KMS-11 (cell line): ENCODE measurements around the gene GPR34.

Experiments used
- H2AFZ ChIP-seq: fragments of 200-600 bp; sonication (generic); 2 replicates; pipeline ENCODE4 v1.6.1; 2016; ENCODE audit warnings: antibody characterized with exemption, mixed run types, low read depth
- H3K27ac ChIP-seq: fragments of 200-600 bp; sonication (generic); 2 replicates; pipeline ENCODE4 v1.6.1; 2016; ENCODE audit warnings: mild to moderate bottlenecking, mixed run types
- H3K27me3 ChIP-seq: fragments of 200-600 bp; sonication (generic); 2 replicates; pipeline ENCODE4 v1.6.1; 2017; ENCODE audit warnings: mild to moderate bottlenecking, low read depth, mixed run types, moderate library complexity; ENCODE audit not compliant: insufficient read depth
- H3K36me3 ChIP-seq: fragments of 200-600 bp; sonication (generic); 2 replicates; pipeline ENCODE4 v1.6.1; 2017; ENCODE audit warnings: mild to moderate bottlenecking, mixed run types; ENCODE audit not compliant: insufficient read depth
- H3K4me1 ChIP-seq: fragments of 200-600 bp; sonication (generic); 2 replicates; pipeline ENCODE4 v1.6.1; 2016; ENCODE audit warnings: mild to moderate bottlenecking, low read depth, mixed run types; ENCODE audit not compliant: poor library complexity, severe bottlenecking
- H3K4me2 ChIP-seq: fragments of 200-600 bp; sonication (generic); 2 replicates; pipeline ENCODE4 v1.7.0; 2016; ENCODE audit warnings: mild to moderate bottlenecking, mixed run types
- H3K4me3 ChIP-seq: fragments of 200-600 bp; sonication (generic); IDR thresholded peaks from 2 replicates; pipeline ENCODE4 v1.6.1; 2017; ENCODE audit warnings: low read depth, low read length, mixed read lengths; ENCODE audit not compliant: insufficient read depth
- H3K79me2 ChIP-seq: fragments of 200-600 bp; sonication (generic); 2 replicates; pipeline ENCODE4 v1.6.1; 2016; ENCODE audit warnings: low read depth, mixed run types; ENCODE audit not compliant: insufficient read depth
- H3K9ac ChIP-seq: fragments of 200-600 bp; sonication (generic); 2 replicates; pipeline ENCODE4 v1.6.1; 2016; ENCODE audit warnings: mild to moderate bottlenecking, mixed run types
- H4K20me1 ChIP-seq: fragments of 200-600 bp; sonication (generic); 2 replicates; pipeline ENCODE4 v1.6.1; 2016; ENCODE audit warnings: mild to moderate bottlenecking, mixed run types; ENCODE audit not compliant: insufficient read depth
- TF ChIP-seq, protein P1 (sequence below): fragments of 200-600 bp; sonication (generic); conservative IDR thresholded peaks from 2 replicates; pipeline ENCODE4 v1.6.1; 2017; ENCODE audit warnings: low read depth, mild to moderate bottlenecking, antibody characterized with exemption, low read length, moderate library complexity, mixed read lengths

GPR34 gene

DNA sequence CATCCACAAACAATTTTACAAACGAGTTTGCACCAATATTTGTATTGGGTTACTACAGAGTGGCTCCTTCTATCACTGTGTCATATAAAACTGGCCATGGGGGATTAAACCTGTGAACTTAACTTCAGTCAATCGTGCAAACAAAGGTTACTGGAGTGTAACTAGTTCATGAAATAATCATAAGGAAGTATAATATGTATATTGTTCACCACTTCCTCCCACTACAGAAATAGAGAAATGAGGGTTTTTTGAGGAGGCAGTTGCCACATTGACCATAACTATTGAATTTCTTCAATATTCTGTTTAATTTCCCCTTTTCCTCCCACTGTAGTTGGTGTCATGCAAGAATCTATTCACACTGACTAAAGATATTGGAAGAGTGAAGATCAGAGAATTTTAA is 35.1 kb downstream of the GPR34 start, which contains the start of gene GPR82:
Gene GPR82 (plus strand): TSS at position 356 of the 400 bp plus-strand sequence. CDS start 2,846 bp downstream, outside the sequence.
- Histone ChIP-seq H3K4me2 (no peak within 1 kb of the TSS), H3K36me3 (no peaks in the 10 kb centered on the region), H2AFZ (no peak within 1 kb of the TSS), H3K9ac (no peak within 1 kb of the TSS), H3K27me3 (no peaks in the 10 kb centered on the region), H4K20me1 (no peaks in the 10 kb centered on the region), H3K79me2 (no peaks in the 10 kb centered on the region), H3K4me1 (no peaks in the 10 kb centered on the region), H3K27ac (no peak within 1 kb of the TSS), H3K4me3 (no peak within 1 kb of the TSS)
- TF ChIP-seq, protein P1, sequence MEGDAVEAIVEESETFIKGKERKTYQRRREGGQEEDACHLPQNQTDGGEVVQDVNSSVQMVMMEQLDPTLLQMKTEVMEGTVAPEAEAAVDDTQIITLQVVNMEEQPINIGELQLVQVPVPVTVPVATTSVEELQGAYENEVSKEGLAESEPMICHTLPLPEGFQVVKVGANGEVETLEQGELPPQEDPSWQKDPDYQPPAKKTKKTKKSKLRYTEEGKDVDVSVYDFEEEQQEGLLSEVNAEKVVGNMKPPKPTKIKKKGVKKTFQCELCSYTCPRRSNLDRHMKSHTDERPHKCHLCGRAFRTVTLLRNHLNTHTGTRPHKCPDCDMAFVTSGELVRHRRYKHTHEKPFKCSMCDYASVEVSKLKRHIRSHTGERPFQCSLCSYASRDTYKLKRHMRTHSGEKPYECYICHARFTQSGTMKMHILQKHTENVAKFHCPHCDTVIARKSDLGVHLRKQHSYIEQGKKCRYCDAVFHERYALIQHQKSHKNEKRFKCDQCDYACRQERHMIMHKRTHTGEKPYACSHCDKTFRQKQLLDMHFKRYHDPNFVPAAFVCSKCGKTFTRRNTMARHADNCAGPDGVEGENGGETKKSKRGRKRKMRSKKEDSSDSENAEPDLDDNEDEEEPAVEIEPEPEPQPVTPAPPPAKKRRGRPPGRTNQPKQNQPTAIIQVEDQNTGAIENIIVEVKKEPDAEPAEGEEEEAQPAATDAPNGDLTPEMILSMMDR = no peak

DNA sequence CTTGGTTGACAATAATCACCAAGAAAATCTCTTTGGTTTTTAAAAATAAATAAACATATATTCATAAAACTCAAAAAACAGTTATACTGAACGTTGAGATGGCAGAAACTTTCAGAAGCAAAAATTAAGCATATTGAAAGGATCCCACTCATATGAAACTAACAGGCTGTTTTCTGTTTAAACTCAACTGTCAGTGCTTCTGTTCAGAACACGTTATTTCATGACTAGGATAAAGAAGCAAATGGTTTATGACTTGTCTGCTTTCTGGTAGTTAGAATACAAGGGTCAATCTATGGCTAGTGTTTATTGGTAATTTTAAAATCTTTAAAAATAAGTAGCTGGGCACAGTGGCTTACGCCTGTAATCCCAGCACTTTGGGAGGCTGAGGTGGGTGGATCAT is 39.4 kb downstream of the GPR34 start:
- H2AFZ ChIP-seq = no peak overlapping the region
- H3K4me2 ChIP-seq = no peak overlapping the region
- TF ChIP-seq, protein P1 = no peak
- H3K27me3 ChIP-seq = no peaks in the 10 kb centered on the region
- no peak overlapping the region for H3K4me3 ChIP-seq
- H3K9ac ChIP-seq = no peak overlapping the region
- H4K20me1 ChIP-seq = no peaks in the 10 kb centered on the region
- H3K36me3 ChIP-seq = no peaks in the 10 kb centered on the region
- H3K79me2 ChIP-seq = no peaks in the 10 kb centered on the region
- H3K4me1 ChIP-seq = no peaks in the 10 kb centered on the region
- H3K27ac ChIP-seq = no peak overlapping the region

DNA sequence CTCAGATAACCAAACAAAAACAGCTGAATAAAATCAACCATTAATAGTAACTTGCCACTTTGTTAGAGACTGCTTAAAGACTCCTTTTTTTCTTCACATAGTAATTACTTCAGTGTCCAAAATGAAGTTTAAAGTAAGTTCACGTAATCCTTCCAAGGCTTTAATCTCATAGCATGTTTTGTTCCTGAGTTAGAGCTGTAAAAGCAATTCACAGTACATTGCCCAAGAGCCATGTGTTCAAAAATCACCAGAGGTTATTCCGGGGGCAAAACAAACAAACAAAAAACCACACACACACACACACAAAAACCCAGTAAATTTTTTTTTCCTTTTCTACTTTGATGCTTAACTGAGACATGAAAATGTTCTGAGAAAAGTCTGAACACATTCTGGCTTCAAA is 41.3 kb downstream of the GPR34 start:
- no peak overlapping the region for H2AFZ ChIP-seq
- no peak overlapping the region for H3K27ac ChIP-seq
- TF ChIP-seq, protein P1 = no peak
- H3K27me3 ChIP-seq = no peaks in the 10 kb centered on the region
- H3K9ac ChIP-seq = no peak overlapping the region
- no peak overlapping the region for H3K4me2 ChIP-seq
- no peaks in the 10 kb centered on the region for H4K20me1 ChIP-seq
- no peaks in the 10 kb centered on the region for H3K79me2 ChIP-seq
- H3K4me3 ChIP-seq = no peak overlapping the region
- H3K36me3 ChIP-seq = no peaks in the 10 kb centered on the region
- peaks cover 15% of the 10 kb centered on the region for H3K4me1 ChIP-seq

DNA sequence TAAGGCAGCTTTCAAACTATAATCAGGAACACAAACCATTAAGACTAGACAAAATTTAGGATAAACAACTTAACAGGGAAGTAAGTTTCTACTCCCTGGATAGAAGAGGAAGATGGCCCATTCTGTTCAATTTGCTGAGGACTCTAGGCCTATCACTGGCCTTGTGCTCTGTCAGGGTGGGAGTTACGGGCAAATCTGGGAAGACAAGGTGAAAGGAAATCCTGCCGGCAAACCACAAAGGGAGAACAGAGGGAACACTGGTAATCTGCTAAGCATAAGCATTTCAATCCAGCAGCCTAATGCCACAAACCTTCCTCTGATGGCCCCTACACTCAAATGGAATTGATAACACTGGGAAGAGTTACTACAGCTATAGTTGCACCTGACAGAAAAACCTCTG is 43.5 kb downstream of the GPR34 start:
- Histone ChIP-seq H3K36me3 (no peaks in the 10 kb centered on the region), H3K9ac (no peak overlapping the region), H3K4me3 (no peak overlapping the region), H3K4me1 (peaks cover 20% of the 10 kb centered on the region), H3K27ac (no peak overlapping the region), H4K20me1 (no peaks in the 10 kb centered on the region), H2AFZ (no peak overlapping the region), H3K27me3 (no peaks in the 10 kb centered on the region), H3K79me2 (no peaks in the 10 kb centered on the region), H3K4me2 (no peak overlapping the region)
- TF ChIP-seq, protein P1 = no peak
